HCT116 (cell line): ENCODE data around the gene EXD3.

Experiments used
- CTCF ChIP-seq, 3 experiments: fragments of 200-600 bp in 1 of 3; sonication (generic) in 1 of 3; IDR thresholded peaks in 2 of 3; conservative IDR thresholded peaks in 1 of 3; 2 replicates each; pipeline ENCODE4 v1.5.1; 2012 to 2017; ENCODE audit warnings: low read depth in 2 of 3, low read length in 2 of 3, antibody characterized with exemption in 1 of 3, borderline replicate concordance in 1 of 3, control low read depth in 1 of 3, mild to moderate bottlenecking in 1 of 3, mixed read lengths in 1 of 3, mixed run types in 1 of 3, moderate library complexity in 1 of 3; ENCODE audit not compliant: insufficient read depth in 1 of 3
- EGR1 ChIP-seq: IDR thresholded peaks from 2 replicates; pipeline ENCODE4 v1.6.1; 2012; ENCODE audit warnings: low read depth
- POLR2AphosphoS5 ChIP-seq: IDR thresholded peaks from 2 replicates; pipeline ENCODE4 v1.6.1; 2011; ENCODE audit warnings: mild to moderate bottlenecking, low read depth, low read length, moderate library complexity

GRCh38 chr9:137315581-137316011 is 107.4 kb downstream of the EXD3 start:
- TF ChIP-seq POLR2AphosphoS5 (no peak), CTCF (IDR thresholded peaks at IDR 0.05 in 2 of 3, conservative IDR thresholded peaks at IDR 0.05 in 1 of 3; ENCODE audit: borderline replicate concordance in 1 of 3, insufficient read depth in 1 of 3, low read depth in 2 of 3, low read length in 2 of 3) (no peak), EGR1 (no peak)
